ENCODE data around the gene RPUSD1. TPM values are rescaled to one million over a fixed set of nuclear protein-coding genes. Genes with fewer than 3 reads are reported as not detected.

The RPUSD1 gene
- polyA plus RNA-seq, 3 donors: 29.5 to 38.1 (median 31.5) TPM

- no peaks in the 10 kb centered on the region for H3K36me3 ChIP-seq (replicated peaks in 1 of 2; ENCODE audit: control insufficient read depth in 1 of 2, insufficient read depth in 2 of 2, low read length in 2 of 2)
- H3K27ac ChIP-seq (ENCODE audit: low read depth in 1 of 2, low read length in 2 of 2): no peak overlapping the region
- no peaks in the 10 kb centered on the region for H4K20me1 ChIP-seq (ENCODE audit: insufficient read depth, low read length)
- peaks cover 0 to 2% of the 10 kb centered on the region in 2 donors for H3K27me3 ChIP-seq (ENCODE audit: control insufficient read depth in 2 of 2, insufficient read depth in 2 of 2, low read length in 2 of 2)
- no peaks in the 10 kb centered on the region for H3K4me1 ChIP-seq (ENCODE audit: control insufficient read depth in 1 of 2, insufficient read depth in 2 of 2, low read length in 2 of 2)
- no peak for DNase-seq
- no peak overlapping the region for H3K9ac ChIP-seq (ENCODE audit: insufficient read depth, low read length, poor library complexity, severe bottlenecking)
- H3K4me2 ChIP-seq (replicated peaks; ENCODE audit: extremely low read depth, low read length, poor library complexity, severe bottlenecking): no peak overlapping the region
- no peak overlapping the region for H2AFZ ChIP-seq (ENCODE audit: insufficient read depth, low read depth, low read length, poor library complexity, severe bottlenecking)
- intact Hi-C loops (cut with micrococcal nuclease): no loop called here
- H3K27ac Mint-ChIP-seq: no peak overlapping the region
- H3K27me3 Mint-ChIP-seq (ENCODE audit: low read depth in 3 of 3): peaks cover 0 to 10% (median 1%) of the 10 kb centered on the region in 3 donors
- no peaks in the 10 kb centered on the region for H3K4me1 Mint-ChIP-seq
- H3K9me3 ChIP-seq (replicated peaks in 1 of 2; ENCODE audit: control insufficient read depth in 1 of 2, insufficient read depth in 1 of 2, low read length in 2 of 2): no peaks in the 10 kb centered on the region
- TF ChIP-seq CTCF (IDR thresholded peaks at IDR 0.05): no peak
- H3K9me3 Mint-ChIP-seq: no peaks in the 10 kb centered on the region
- no peaks in the 10 kb centered on the region for H3K79me2 ChIP-seq (ENCODE audit: insufficient read depth, low read length)
- no peaks in the 10 kb centered on the region for H3K36me3 Mint-ChIP-seq
- no peak overlapping the region for H3K4me3 Mint-ChIP-seq
- H3K4me3 ChIP-seq (replicated peaks in 1 of 3; ENCODE audit: low read depth in 2 of 3, low read length in 3 of 3): no peak overlapping the region
- WGBS (ENCODE audit: insufficient coverage): 87% methylated on average over 8 of the region's 20 CpGs
These were observed 23.9 kb downstream of the RPUSD1 start for GRCh38 chr16:764184-764750.

- H3K4me3 Mint-ChIP-seq: no peak overlapping the region
- no peaks in the 10 kb centered on the region for H3K9me3 Mint-ChIP-seq
- no peak for DNase-seq
- WGBS (ENCODE audit: insufficient coverage): 96% methylated on average over 16 of the region's 21 CpGs
- no peak overlapping the region for H3K4me3 ChIP-seq (replicated peaks in 1 of 3; ENCODE audit: low read depth in 2 of 3, low read length in 3 of 3)
- no peak overlapping the region for H3K4me2 ChIP-seq (replicated peaks; ENCODE audit: extremely low read depth, low read length, poor library complexity, severe bottlenecking)
- no peaks in the 10 kb centered on the region for H3K27me3 ChIP-seq (ENCODE audit: control insufficient read depth in 2 of 2, insufficient read depth in 2 of 2, low read length in 2 of 2)
- H3K36me3 Mint-ChIP-seq: no peaks in the 10 kb centered on the region
- no peak overlapping the region for H3K9ac ChIP-seq (ENCODE audit: insufficient read depth, low read length, poor library complexity, severe bottlenecking)
- no peaks in the 10 kb centered on the region for H3K9me3 ChIP-seq (replicated peaks in 1 of 2; ENCODE audit: control insufficient read depth in 1 of 2, insufficient read depth in 1 of 2, low read length in 2 of 2)
- intact Hi-C loops (cut with micrococcal nuclease): no loop called here
- no peak overlapping the region for H3K27ac ChIP-seq (ENCODE audit: low read depth in 1 of 2, low read length in 2 of 2)
- no peak overlapping the region for H2AFZ ChIP-seq (ENCODE audit: insufficient read depth, low read depth, low read length, poor library complexity, severe bottlenecking)
- H4K20me1 ChIP-seq (ENCODE audit: insufficient read depth, low read length): no peaks in the 10 kb centered on the region
- no peaks in the 10 kb centered on the region for H3K79me2 ChIP-seq (ENCODE audit: insufficient read depth, low read length)
- H3K27ac Mint-ChIP-seq: no peak overlapping the region
- H3K27me3 Mint-ChIP-seq (ENCODE audit: low read depth in 3 of 3): peaks cover 0 to 6% (median 1%) of the 10 kb centered on the region in 3 donors
- H3K4me1 ChIP-seq (ENCODE audit: control insufficient read depth in 1 of 2, insufficient read depth in 2 of 2, low read length in 2 of 2): no peaks in the 10 kb centered on the region
- no peaks in the 10 kb centered on the region for H3K4me1 Mint-ChIP-seq
- no peaks in the 10 kb centered on the region for H3K36me3 ChIP-seq (replicated peaks in 1 of 2; ENCODE audit: control insufficient read depth in 1 of 2, insufficient read depth in 2 of 2, low read length in 2 of 2)
- TF ChIP-seq CTCF (IDR thresholded peaks at IDR 0.05): no peak
These were observed 24.6 kb downstream of the RPUSD1 start for GRCh38 chr16:763369-764183.

Data from CD14-positive monocyte (primary cell).